ENCODE data around the gene TTC39C.

Gene TTC39C

GRCh38 chr18:24118750-24119577, 104.4 kb downstream of the TTC39C start:
- peak; percentile 31 for DNase-seq (ENCODE audit: low read depth)
- H3K4me3 ChIP-seq (ENCODE audit: control insufficient read depth, low read depth, low read length) = no peak overlapping the region
- TF ChIP-seq CTCF (IDR thresholded peaks at IDR 0.05; ENCODE audit: control insufficient read depth, insufficient read depth, low read depth, low read length, missing control alignments) = peak; percentile 76

GRCh38 chr18:24120676-24121075, 106.1 kb downstream of the TTC39C start:
- TF ChIP-seq CTCF (IDR thresholded peaks at IDR 0.05; ENCODE audit: control insufficient read depth, insufficient read depth, low read depth, low read length, missing control alignments) = no peak
- no peak for DNase-seq (ENCODE audit: low read depth)
- no peak overlapping the region for H3K4me3 ChIP-seq (ENCODE audit: control insufficient read depth, low read depth, low read length)

- DNase-seq (ENCODE audit: low read depth) = no peak
- H3K4me3 ChIP-seq (ENCODE audit: control insufficient read depth, low read depth, low read length) = no peak overlapping the region
- TF ChIP-seq CTCF (IDR thresholded peaks at IDR 0.05; ENCODE audit: control insufficient read depth, insufficient read depth, low read depth, low read length, missing control alignments) = no peak
Measured at GRCh38 chr18:24121625-24122024, 107.1 kb downstream of the TTC39C start.

GRCh38 chr18:24126155-24126961, 111.8 kb downstream of the TTC39C start:
- no peak overlapping the region for H3K4me3 ChIP-seq (ENCODE audit: control insufficient read depth, low read depth, low read length)
- DNase-seq (ENCODE audit: low read depth) = peak; percentile 13

GRCh38 chr18:24127735-24128134, 113.2 kb downstream of the TTC39C start:
- TF ChIP-seq CTCF (IDR thresholded peaks at IDR 0.05; ENCODE audit: control insufficient read depth, insufficient read depth, low read depth, low read length, missing control alignments) = no peak
- H3K4me3 ChIP-seq (ENCODE audit: control insufficient read depth, low read depth, low read length) = no peak overlapping the region
- DNase-seq (ENCODE audit: low read depth) = no peak

More at GRCh38 chr18:24126155-24126961, 111.8 kb downstream of the TTC39C start:
- TF ChIP-seq CTCF (IDR thresholded peaks at IDR 0.05; ENCODE audit: control insufficient read depth, insufficient read depth, low read depth, low read length, missing control alignments) = no peak

- H3K4me3 ChIP-seq (ENCODE audit: control insufficient read depth, low read depth, low read length) = no peak overlapping the region
- no peak for TF ChIP-seq CTCF (IDR thresholded peaks at IDR 0.05; ENCODE audit: control insufficient read depth, insufficient read depth, low read depth, low read length, missing control alignments)
- DNase-seq (ENCODE audit: low read depth) = no peak
Measured at GRCh38 chr18:24128700-24129099, 114.1 kb downstream of the TTC39C start.
